ENCODE data around the gene SLC4A8. TPM values are rescaled to one million over a fixed set of nuclear protein-coding genes. Genes with fewer than 3 reads are reported as not detected.

Gene SLC4A8
- total RNA-seq: 1 to 10 TPM; 2.8 to 7.1 TPM

DNA sequence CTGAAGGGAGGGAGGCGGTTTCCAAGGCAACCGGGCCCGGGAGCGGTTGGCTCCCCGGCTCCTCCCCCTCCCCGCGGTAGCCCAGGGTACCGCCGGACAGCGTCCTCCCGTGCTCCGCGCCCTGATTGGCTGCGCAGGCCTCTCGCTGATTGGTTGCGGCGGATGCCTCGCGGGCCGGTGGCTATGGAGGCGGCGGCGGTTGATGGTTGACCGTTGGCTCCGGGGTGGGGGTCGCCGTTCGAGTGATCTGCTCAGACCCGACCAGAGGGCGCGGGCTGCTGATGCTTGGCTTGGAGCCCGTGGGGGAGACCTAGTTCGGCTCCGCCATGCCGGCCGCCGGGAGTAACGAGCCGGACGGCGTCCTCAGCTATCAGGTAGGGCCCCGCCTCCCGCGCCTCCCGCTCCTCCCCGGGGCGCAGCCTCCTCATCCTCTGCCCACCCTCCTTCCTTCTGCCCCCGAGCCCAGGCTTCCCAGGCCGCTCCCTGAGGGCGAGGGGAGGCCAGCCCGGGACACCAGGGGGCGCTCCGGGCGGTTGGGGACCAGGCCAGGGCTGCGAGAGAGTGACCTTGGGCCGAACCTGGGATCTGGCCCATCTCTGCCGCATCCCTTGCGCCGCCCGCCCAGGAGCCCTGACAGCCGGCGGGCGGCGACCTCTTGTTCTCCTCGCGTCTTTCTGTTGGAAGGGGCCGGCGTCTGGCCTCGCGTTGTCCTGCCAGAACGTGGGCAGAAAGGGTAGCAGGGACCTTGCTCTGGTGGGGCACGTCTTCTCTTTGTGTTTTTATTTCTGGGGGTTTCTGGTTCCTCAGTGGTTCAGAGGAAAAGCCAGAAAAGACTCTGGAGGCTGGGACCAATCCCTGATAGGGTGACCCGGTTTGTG, at the start of gene SLC4A8:
Gene SLC4A8, plus strand, starts transcription at position 170 of the 878 bp plus-strand sequence. Its CDS starts 157 bp downstream, at position 327.
- DNase-seq (ENCODE audit: low spot score) (peak; percentile 26), ATAC-seq (ENCODE audit: insufficient number of reproducible peaks, low FRiP score, low read depth) (peak; percentile 71)
- Histone ChIP-seq H3K9me3 (no peaks in the 10 kb centered on the region), H3K27me3 (replicated peaks; ENCODE audit: insufficient read depth) (no peaks in the 10 kb centered on the region), H3K27ac (no peak within 1 kb of the TSS), H3K36me3 (no peaks in the 10 kb centered on the region), H3K4me1 (ENCODE audit: control insufficient read depth in 1 of 2, low read depth in 2 of 2) (peaks cover 0 to 5% of the 10 kb centered on the region in 2 donors), H3K4me3 (peak within 1 kb of the TSS; percentile 78)
- TF ChIP-seq, protein P1, sequence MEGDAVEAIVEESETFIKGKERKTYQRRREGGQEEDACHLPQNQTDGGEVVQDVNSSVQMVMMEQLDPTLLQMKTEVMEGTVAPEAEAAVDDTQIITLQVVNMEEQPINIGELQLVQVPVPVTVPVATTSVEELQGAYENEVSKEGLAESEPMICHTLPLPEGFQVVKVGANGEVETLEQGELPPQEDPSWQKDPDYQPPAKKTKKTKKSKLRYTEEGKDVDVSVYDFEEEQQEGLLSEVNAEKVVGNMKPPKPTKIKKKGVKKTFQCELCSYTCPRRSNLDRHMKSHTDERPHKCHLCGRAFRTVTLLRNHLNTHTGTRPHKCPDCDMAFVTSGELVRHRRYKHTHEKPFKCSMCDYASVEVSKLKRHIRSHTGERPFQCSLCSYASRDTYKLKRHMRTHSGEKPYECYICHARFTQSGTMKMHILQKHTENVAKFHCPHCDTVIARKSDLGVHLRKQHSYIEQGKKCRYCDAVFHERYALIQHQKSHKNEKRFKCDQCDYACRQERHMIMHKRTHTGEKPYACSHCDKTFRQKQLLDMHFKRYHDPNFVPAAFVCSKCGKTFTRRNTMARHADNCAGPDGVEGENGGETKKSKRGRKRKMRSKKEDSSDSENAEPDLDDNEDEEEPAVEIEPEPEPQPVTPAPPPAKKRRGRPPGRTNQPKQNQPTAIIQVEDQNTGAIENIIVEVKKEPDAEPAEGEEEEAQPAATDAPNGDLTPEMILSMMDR (IDR thresholded peaks at IDR 0.05): peak; percentile 48

GRCh38 chr12:51374856-51375255, 49.8 kb upstream of the SLC4A8 start:
- Histone ChIP-seq H3K4me1 (ENCODE audit: control insufficient read depth in 1 of 2, low read depth in 2 of 2) (peaks cover 0 to 20% of the 10 kb centered on the region in 2 donors), H3K36me3 (no peaks in the 10 kb centered on the region), H3K4me3 (no peak overlapping the region), H3K9me3 (no peaks in the 10 kb centered on the region), H3K27me3 (replicated peaks; ENCODE audit: insufficient read depth) (no peaks in the 10 kb centered on the region), H3K27ac (no peak overlapping the region)
- TF ChIP-seq, protein P1 (IDR thresholded peaks at IDR 0.05): no peak
- ATAC-seq (ENCODE audit: insufficient number of reproducible peaks, low FRiP score, low read depth): no peak
- no peak for DNase-seq (ENCODE audit: low spot score)

- DNase-seq (ENCODE audit: low spot score) (no peak), ATAC-seq (ENCODE audit: insufficient number of reproducible peaks, low FRiP score, low read depth) (no peak)
- H3K27ac ChIP-seq: no peak overlapping the region
- H3K36me3 ChIP-seq: no peaks in the 10 kb centered on the region
- H3K4me3 ChIP-seq: no peak overlapping the region
- H3K9me3 ChIP-seq: no peaks in the 10 kb centered on the region
- H3K27me3 ChIP-seq (replicated peaks; ENCODE audit: insufficient read depth): no peaks in the 10 kb centered on the region
- H3K4me1 ChIP-seq (ENCODE audit: control insufficient read depth in 1 of 2, low read depth in 2 of 2): peaks cover 0 to 7% of the 10 kb centered on the region in 2 donors
- TF ChIP-seq, protein P1 (IDR thresholded peaks at IDR 0.05): no peak
Measured at GRCh38 chr12:51377099-51377984, 47.3 kb upstream of the SLC4A8 start.

DNA sequence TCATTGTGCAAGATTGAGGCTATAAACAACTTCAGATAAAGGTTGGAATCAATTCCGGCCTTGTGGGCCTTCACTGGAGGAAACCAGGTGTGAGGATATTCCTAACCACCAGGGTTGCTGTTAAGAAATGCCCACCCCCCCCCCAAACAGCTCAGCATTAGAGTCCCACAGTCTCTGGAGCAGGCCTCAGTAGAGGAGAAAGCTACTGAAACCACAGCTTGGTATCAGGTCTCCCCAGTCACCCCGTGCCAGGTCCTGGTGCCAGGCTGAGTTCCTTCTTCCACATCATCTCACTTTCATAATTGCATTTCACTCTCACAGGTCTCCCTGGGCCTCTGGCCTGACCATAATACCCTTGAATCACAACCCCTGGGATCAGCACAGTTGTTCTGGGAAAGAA, 45.9 kb upstream of the SLC4A8 start:
- Histone ChIP-seq H3K4me3 (no peak overlapping the region), H3K36me3 (no peaks in the 10 kb centered on the region), H3K4me1 (ENCODE audit: control insufficient read depth in 1 of 2, low read depth in 2 of 2) (peaks cover 0 to 7% of the 10 kb centered on the region in 2 donors), H3K27me3 (replicated peaks; ENCODE audit: insufficient read depth) (no peaks in the 10 kb centered on the region), H3K9me3 (no peaks in the 10 kb centered on the region), H3K27ac (no peak overlapping the region)
- DNase-seq (ENCODE audit: low spot score) (no peak), ATAC-seq (ENCODE audit: insufficient number of reproducible peaks, low FRiP score, low read depth) (no peak)
- TF ChIP-seq, protein P1 (IDR thresholded peaks at IDR 0.05): no peak

DNA sequence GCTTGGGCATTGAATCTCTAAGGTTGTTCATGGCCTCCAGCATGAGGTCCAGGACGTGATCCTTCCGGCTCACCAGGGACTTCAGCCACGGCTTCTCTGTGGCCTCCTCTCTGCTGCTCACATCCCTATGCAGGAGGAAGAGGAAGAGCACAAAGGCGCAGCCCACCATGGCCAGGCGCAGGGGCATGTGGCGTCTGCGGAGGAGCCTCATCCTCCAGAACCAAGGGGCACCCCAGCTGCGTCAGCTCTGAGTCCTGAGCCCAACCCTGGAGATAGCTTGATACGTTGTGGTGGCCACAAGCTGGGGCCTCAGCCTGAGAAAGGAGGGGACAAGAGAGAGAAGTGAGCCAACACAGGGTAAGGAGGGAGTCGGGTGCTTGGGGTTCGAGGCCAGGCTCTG, 45.1 kb upstream of the SLC4A8 start:
- TF ChIP-seq, protein P1 (IDR thresholded peaks at IDR 0.05): no peak
- Histone ChIP-seq H3K36me3 (no peaks in the 10 kb centered on the region), H3K9me3 (no peaks in the 10 kb centered on the region), H3K4me3 (no peak overlapping the region), H3K27ac (no peak overlapping the region), H3K27me3 (replicated peaks; ENCODE audit: insufficient read depth) (no peaks in the 10 kb centered on the region), H3K4me1 (ENCODE audit: control insufficient read depth in 1 of 2, low read depth in 2 of 2) (peaks cover 0 to 4% of the 10 kb centered on the region in 2 donors)
- ATAC-seq (ENCODE audit: insufficient number of reproducible peaks, low FRiP score, low read depth) (no peak), DNase-seq (ENCODE audit: low spot score) (no peak)

Measured in thoracic aorta (tissue), 2 donors.